Spinal cord (tissue), 10 donors: Measurements from ENCODE around the gene CCDC124. TPM values are rescaled to one million over a fixed set of nuclear protein-coding genes. Genes with fewer than 3 reads are reported as not detected.

ENCODE experiments used
- DNase-seq, 6 donors: peaks; one replicate each; pipeline versions ENCODE4 v3.0.0 to v3.0.0-alpha.2; 2013 to 2015; ENCODE audit warnings: low spot score in 6 of 6, low read depth in 4 of 6
- H3K27ac ChIP-seq: one replicate; pipeline ENCODE4 v1.5.1; 2013; ENCODE audit warnings: low read depth, low read length, control low read depth
- H3K27me3 ChIP-seq: one replicate; pipeline ENCODE4 v1.6.1; 2013; ENCODE audit warnings: low read length; ENCODE audit not compliant: control insufficient read depth, insufficient read depth
- H3K36me3 ChIP-seq: one replicate; pipeline ENCODE4 v1.6.1; 2013; ENCODE audit warnings: low read length; ENCODE audit not compliant: control insufficient read depth, insufficient read depth
- H3K4me1 ChIP-seq: one replicate; pipeline ENCODE4 v1.6.1; 2013; ENCODE audit warnings: low read length; ENCODE audit not compliant: control insufficient read depth, insufficient read depth
- H3K4me3 ChIP-seq: one replicate; pipeline ENCODE4 v1.5.1; 2013; ENCODE audit warnings: low read depth, low read length, control low read depth
- H3K9me3 ChIP-seq: one replicate; pipeline ENCODE4 v1.6.1; 2013; ENCODE audit warnings: low read length; ENCODE audit not compliant: control insufficient read depth, insufficient read depth
- WGBS: methylation state at CpG from one replicate; pipeline ENCODE4 v1.1.5; 2013; ENCODE audit warnings: missing lambda C conversion rate; ENCODE audit not compliant: insufficient coverage; 5-methylcytosine and 5-hydroxymethylcytosine counted together
- polyA plus RNA-seq, 2 donors: library from polyadenylated mRNA; unstranded; fragments of 120-200 nt; gene quantifications; one replicate each; pipeline ENCODE4 v1.2.1, GENCODE V29; 2013; ENCODE audit not compliant: insufficient read length in 2 of 2
- total RNA-seq, 2 donors: library from RNA; depleted of rRNA in 1 of 2; stranded (reverse); fragments of 120-200 nt in 1 of 2; fragments of >200 nt in 1 of 2; gene quantifications; one replicate each; pipeline versions ENCODE4 v1.2.3 to v1.2.4, GENCODE V29; 2013 to 2014
- donor health status: healthy.

The CCDC124 gene
- total and polyA plus RNA-seq, 4 donors: 24.5 to 142 (median 83.9) TPM

GRCh38 chr19:17966550-17967256 is 33.9 kb downstream of the CCDC124 start, which contains the start of gene KCNN1:
TSS of gene KCNN1 (plus strand) at chr19:17967107. CDS start at chr19:17973889, 6,782 bp downstream.
- Histone ChIP-seq H3K27me3 (no peaks in the 10 kb centered on the region), H3K36me3 (peaks cover 8% of the 10 kb centered on the region), H3K9me3 (no peaks in the 10 kb centered on the region), H3K4me1 (peaks cover 32% of the 10 kb centered on the region), H3K4me3 (peak within 1 kb of the TSS; percentile 49), H3K27ac (no peak within 1 kb of the TSS)
- peak in 3 of 6 donors; percentile 53 to 86 (median 83) for DNase-seq
- 2% methylated on average over 54 of the region's 59 CpGs for WGBS

GRCh38 chr19:17967257-17968051 is 34.6 kb downstream of the CCDC124 start:
- Histone ChIP-seq H3K27me3 (no peaks in the 10 kb centered on the region), H3K4me3 (peak overlapping the region; percentile 49), H3K4me1 (peaks cover 32% of the 10 kb centered on the region), H3K9me3 (no peaks in the 10 kb centered on the region), H3K27ac (no peak overlapping the region), H3K36me3 (peaks cover 8% of the 10 kb centered on the region)
- DNase-seq: peak in 2 of 6 donors; percentile 22 to 24
- 3% methylated on average over 28 of the region's 35 CpGs for WGBS

GRCh38 chr19:17968362-17968761 is 35.5 kb downstream of the CCDC124 start:
- no peak for DNase-seq
- Histone ChIP-seq H3K9me3 (no peaks in the 10 kb centered on the region), H3K27me3 (no peaks in the 10 kb centered on the region), H3K4me3 (no peak overlapping the region), H3K36me3 (peaks cover 11% of the 10 kb centered on the region), H3K4me1 (peaks cover 32% of the 10 kb centered on the region), H3K27ac (no peak overlapping the region)
- WGBS: 60% methylated on average over 1 of the region's 4 CpGs

DNA sequence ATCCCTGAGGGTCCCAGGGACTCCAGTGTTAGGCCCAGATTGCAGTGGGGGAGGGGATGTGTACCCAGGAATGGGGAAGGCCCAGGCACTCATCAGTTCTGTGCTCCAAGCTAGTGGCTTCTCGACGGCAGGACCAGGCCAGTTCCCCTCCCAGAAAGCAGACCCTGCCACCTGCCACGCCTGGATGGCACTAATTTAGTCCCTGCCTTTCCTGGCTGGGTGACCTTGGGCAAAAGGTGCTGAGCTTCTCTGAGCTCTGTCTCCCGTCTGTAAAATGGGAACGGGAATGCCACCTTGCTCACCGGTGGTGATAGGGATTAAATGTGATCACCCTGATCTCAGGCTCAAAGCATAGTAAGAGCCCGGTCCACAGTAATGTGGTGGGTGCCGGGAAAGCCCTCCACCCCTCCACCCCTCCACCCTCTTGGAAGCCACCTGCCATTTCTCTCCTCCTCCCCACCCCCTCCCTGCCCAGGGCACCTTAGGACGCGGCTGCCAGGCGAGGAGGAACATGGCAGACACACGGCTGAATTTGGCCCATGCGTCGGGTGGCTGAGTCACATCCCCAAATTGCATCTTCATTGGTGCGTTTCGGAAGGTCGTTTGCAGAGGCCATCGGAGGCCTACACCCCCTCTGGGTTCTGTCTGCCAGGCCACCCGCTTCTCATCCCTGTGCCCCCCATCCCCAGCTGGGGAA is 36.4 kb downstream of the CCDC124 start:
- H3K9me3 ChIP-seq: no peaks in the 10 kb centered on the region
- H3K27ac ChIP-seq: no peak overlapping the region
- peaks cover 29% of the 10 kb centered on the region for H3K4me1 ChIP-seq
- peaks cover 19% of the 10 kb centered on the region for H3K36me3 ChIP-seq
- H3K4me3 ChIP-seq: no peak overlapping the region
- no peak for DNase-seq
- 73% methylated on average over 11 of the region's 19 CpGs for WGBS
- no peaks in the 10 kb centered on the region for H3K27me3 ChIP-seq

DNA sequence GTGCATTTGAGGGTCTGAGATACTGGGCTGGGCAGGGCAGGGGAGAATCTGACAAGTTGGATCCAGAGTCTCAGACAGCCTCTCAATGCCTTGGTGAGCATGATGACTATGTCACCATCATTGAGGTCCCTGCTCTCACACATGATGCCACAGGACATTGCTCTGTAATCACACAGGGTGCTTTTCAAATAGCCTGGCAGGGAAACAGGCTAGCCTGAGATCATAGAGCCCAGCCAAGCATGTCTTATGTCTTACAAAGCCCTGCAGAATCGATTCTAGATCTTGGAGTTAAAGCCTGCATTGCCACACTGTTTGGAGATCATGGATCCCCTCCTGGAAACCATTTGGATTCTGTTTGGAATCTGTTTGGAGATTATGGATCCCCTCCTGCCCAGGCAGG is 39.4 kb downstream of the CCDC124 start:
- peaks cover 13% of the 10 kb centered on the region for H3K4me1 ChIP-seq
- 100% methylated on average over 1 of the region's 1 CpG for WGBS
- no peak overlapping the region for H3K4me3 ChIP-seq
- no peaks in the 10 kb centered on the region for H3K9me3 ChIP-seq
- no peak overlapping the region for H3K27ac ChIP-seq
- peaks cover 36% of the 10 kb centered on the region for H3K36me3 ChIP-seq
- H3K27me3 ChIP-seq: no peaks in the 10 kb centered on the region
- no peak for DNase-seq

DNA sequence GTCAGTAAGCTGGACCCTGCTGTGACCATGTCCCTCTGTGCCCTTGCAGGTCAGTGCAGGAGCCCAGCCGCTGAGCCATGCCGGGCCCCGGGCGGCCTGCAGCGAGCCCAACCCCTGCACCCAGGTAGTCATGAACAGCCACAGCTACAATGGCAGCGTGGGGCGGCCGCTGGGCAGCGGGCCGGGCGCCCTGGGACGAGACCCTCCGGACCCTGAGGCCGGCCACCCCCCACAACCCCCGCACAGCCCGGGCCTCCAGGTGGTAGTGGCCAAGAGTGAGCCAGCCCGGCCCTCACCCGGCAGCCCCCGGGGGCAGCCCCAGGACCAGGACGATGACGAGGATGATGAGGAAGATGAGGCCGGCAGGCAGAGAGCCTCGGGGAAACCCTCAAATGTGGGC is 40.9 kb downstream of the CCDC124 start:
- DNase-seq: no peak
- WGBS: 93% methylated on average over 16 of the region's 23 CpGs
- H3K9me3 ChIP-seq: no peaks in the 10 kb centered on the region
- no peak overlapping the region for H3K4me3 ChIP-seq
- no peaks in the 10 kb centered on the region for H3K27me3 ChIP-seq
- H3K36me3 ChIP-seq: peaks cover 45% of the 10 kb centered on the region
- no peak overlapping the region for H3K27ac ChIP-seq
- H3K4me1 ChIP-seq: no peaks in the 10 kb centered on the region

- Histone ChIP-seq H3K36me3 (peaks cover 49% of the 10 kb centered on the region), H3K27ac (no peak overlapping the region), H3K27me3 (no peaks in the 10 kb centered on the region), H3K4me1 (no peaks in the 10 kb centered on the region), H3K4me3 (no peak overlapping the region), H3K9me3 (no peaks in the 10 kb centered on the region)
- WGBS: 96% methylated on average over 6 of the region's 6 CpGs
- no peak for DNase-seq
Observed at GRCh38 chr19:17974551-17974950, 41.7 kb downstream of the CCDC124 start.

DNA sequence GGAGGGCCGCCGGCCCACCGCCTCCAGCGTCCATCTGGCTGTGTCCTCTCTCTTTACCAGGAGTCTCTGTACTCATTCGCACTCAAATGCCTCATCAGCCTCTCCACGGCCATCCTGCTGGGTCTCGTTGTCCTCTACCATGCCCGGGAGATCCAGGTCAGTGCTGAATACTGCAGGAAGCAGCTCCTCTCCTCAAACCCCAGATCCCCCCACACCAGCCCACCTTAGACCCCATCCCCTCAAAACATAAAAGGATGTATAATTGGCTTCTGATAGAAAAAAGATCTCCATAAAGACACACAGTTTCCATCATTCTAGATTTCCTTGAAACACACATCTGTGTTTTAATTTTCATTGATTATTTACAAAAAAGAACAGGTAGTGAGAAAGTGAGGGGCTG is 42.2 kb downstream of the CCDC124 start:
- H3K36me3 ChIP-seq: peaks cover 51% of the 10 kb centered on the region
- DNase-seq: no peak
- WGBS: 94% methylated on average over 5 of the region's 8 CpGs

DNA sequence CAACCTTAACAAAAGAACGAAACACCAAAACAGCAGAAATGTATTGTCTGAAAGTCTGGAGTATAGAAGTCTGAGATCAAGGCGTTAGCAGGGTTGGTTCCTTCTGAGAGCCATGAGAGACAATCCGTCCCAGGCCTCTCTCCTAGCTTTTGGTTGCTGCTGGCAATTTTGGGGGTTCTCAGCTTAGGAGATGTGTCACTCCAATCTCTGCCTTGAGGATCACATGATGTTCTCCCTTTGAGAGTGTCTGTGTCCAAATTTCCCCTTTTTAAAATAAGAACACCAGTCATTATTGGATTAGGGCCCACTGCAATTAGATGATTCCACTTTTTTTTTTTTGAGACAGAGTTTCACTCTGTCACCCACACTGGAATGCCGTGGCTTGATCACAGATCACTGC is 44.2 kb downstream of the CCDC124 start:
- no peak overlapping the region for H3K4me3 ChIP-seq
- no peaks in the 10 kb centered on the region for H3K4me1 ChIP-seq
- peaks cover 62% of the 10 kb centered on the region for H3K36me3 ChIP-seq
- DNase-seq: no peak
- WGBS: 100% methylated on average over 2 of the region's 4 CpGs
- no peak overlapping the region for H3K27ac ChIP-seq
- no peaks in the 10 kb centered on the region for H3K9me3 ChIP-seq
- H3K27me3 ChIP-seq: no peaks in the 10 kb centered on the region

More for the DNA sequence above, 42.2 kb downstream of the CCDC124 start:
- Histone ChIP-seq H3K27me3 (no peaks in the 10 kb centered on the region), H3K4me1 (no peaks in the 10 kb centered on the region), H3K9me3 (no peaks in the 10 kb centered on the region), H3K4me3 (no peak overlapping the region), H3K27ac (no peak overlapping the region)
